Suprapubic skin (tissue), 4 donors: ENCODE results near the gene GRID2IP. TPM values are rescaled to one million over a fixed set of nuclear protein-coding genes. Genes with fewer than 3 reads are reported as not detected.

Source experiments
- DNase-seq, 2 donors: peaks; one replicate each; pipeline ENCODE4 v3.0.0-alpha.2; 2019; ENCODE audit warnings: low spot score in 2 of 2
- H3K27ac ChIP-seq: fragments of 200-600 bp; sonication (generic); one replicate; pipeline ENCODE4 v1.5.1; 2019
- H3K27me3 ChIP-seq: fragments of 200-600 bp; sonication (generic); one replicate; pipeline ENCODE4 v1.5.1; 2019
- H3K36me3 ChIP-seq: fragments of 200-600 bp; sonication (generic); one replicate; pipeline ENCODE4 v1.5.1; 2019
- H3K4me1 ChIP-seq: fragments of 200-600 bp; sonication (generic); one replicate; pipeline ENCODE4 v1.5.1; 2019
- H3K4me3 ChIP-seq: fragments of 200-600 bp; sonication (generic); one replicate; pipeline ENCODE4 v1.5.1; 2019; ENCODE audit warnings: mild to moderate bottlenecking
- H3K9me3 ChIP-seq: fragments of 200-600 bp; sonication (generic); one replicate; pipeline ENCODE4 v1.5.1; 2019
- EP300 ChIP-seq: sonication (generic); formaldehyde crosslinking; IDR thresholded peaks from one replicate; pipeline ENCODE4 v1.6.1; 2017; ENCODE audit warnings: antibody characterized with exemption
- POLR2A ChIP-seq, 2 donors: fragments of 450-650 bp; IDR thresholded peaks; one replicate each; pipeline ENCODE4 v1.6.1; 2017; ENCODE audit warnings: antibody characterized with exemption in 2 of 2, mild to moderate bottlenecking in 2 of 2, moderate library complexity in 2 of 2
- POLR2AphosphoS5 ChIP-seq, 3 donors: sonication (generic); formaldehyde crosslinking; IDR thresholded peaks; one replicate each; pipeline ENCODE4 v1.6.1; 2017; ENCODE audit warnings: antibody characterized with exemption in 3 of 3
- WGBS: methylation state at CpG from one replicate; pipeline ENCODE4 v1.1.5; 2018; 5-methylcytosine and 5-hydroxymethylcytosine counted together
- total RNA-seq, 4 donors: library from RNA; depleted of rRNA; stranded (reverse); fragments of >200 nt; gene quantifications; one replicate each; pipeline ENCODE4 v1.1.0, GENCODE V29; 2016
- TF ChIP-seq, protein P1 (sequence below), 2 donors: fragments of 200-600 bp in 1 of 2; fragments of 450-650 bp in 1 of 2; sonication (generic) in 1 of 2; IDR thresholded peaks; one replicate each; pipeline ENCODE4 v1.5.1; 2016 to 2019; ENCODE audit warnings: antibody characterized with exemption in 2 of 2, mild to moderate bottlenecking in 1 of 2, moderate library complexity in 1 of 2

Gene GRID2IP
- total RNA-seq, 4 donors from 2014 or later, result 0.16 to 1.0 (median 0.62) TPM

DNA sequence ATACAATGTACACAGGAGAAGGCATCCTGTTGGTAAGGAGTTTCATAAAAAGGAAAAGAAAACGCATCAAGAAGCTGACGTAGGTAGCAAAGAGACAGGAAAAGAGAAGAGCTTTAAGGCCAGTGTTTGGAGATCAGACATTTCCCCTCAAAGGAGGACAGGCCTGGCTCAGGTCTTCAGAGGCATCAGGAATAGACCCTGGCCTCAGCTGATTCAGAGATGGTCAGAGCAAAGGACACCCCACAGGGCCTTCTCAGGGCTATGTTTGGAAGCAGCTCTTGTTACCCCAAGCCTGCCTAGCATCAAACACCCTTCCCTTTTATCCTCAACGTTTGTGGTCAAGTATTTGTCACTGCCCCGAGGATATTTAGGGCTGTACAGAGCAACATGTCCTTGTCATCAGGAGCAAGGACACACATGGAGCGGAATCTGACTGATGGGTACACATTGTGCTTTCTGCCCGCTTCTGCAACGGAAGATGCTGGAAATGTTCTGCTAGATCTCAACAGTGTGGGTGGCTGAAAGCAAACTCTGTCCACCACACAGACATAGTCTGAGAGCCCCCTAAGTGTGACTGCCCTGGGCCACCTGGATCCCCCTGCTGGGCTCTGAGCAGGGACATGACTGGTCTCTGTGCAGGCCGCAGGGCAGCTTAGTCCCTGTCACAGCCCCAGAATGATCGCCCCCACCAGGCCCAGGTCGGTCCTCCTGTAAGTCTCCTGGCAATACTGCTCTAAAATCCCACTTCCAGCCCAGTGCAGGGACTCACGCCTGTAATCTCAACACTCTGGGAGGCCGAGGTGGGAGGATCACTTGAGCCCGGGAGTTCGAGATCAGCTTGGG, 25.0 kb upstream of the GRID2IP start:
- Histone ChIP-seq H3K4me3 (peak overlapping the region; percentile 73), H3K27me3 (no peaks in the 10 kb centered on the region), H3K36me3 (peaks cover 3% of the 10 kb centered on the region), H3K4me1 (peaks cover 8% of the 10 kb centered on the region), H3K9me3 (no peaks in the 10 kb centered on the region), H3K27ac (no peak overlapping the region)
- WGBS, result 84% methylated on average over 14 of the region's 14 CpGs
- TF ChIP-seq POLR2AphosphoS5 (IDR thresholded peaks at IDR 0.05), result no peak
- no peak for TF ChIP-seq POLR2A (IDR thresholded peaks at IDR 0.05)
- TF ChIP-seq, protein P1, sequence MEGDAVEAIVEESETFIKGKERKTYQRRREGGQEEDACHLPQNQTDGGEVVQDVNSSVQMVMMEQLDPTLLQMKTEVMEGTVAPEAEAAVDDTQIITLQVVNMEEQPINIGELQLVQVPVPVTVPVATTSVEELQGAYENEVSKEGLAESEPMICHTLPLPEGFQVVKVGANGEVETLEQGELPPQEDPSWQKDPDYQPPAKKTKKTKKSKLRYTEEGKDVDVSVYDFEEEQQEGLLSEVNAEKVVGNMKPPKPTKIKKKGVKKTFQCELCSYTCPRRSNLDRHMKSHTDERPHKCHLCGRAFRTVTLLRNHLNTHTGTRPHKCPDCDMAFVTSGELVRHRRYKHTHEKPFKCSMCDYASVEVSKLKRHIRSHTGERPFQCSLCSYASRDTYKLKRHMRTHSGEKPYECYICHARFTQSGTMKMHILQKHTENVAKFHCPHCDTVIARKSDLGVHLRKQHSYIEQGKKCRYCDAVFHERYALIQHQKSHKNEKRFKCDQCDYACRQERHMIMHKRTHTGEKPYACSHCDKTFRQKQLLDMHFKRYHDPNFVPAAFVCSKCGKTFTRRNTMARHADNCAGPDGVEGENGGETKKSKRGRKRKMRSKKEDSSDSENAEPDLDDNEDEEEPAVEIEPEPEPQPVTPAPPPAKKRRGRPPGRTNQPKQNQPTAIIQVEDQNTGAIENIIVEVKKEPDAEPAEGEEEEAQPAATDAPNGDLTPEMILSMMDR (IDR thresholded peaks at IDR 0.05), result no peak
- no peak for TF ChIP-seq EP300
- DNase-seq, result no peak

DNA sequence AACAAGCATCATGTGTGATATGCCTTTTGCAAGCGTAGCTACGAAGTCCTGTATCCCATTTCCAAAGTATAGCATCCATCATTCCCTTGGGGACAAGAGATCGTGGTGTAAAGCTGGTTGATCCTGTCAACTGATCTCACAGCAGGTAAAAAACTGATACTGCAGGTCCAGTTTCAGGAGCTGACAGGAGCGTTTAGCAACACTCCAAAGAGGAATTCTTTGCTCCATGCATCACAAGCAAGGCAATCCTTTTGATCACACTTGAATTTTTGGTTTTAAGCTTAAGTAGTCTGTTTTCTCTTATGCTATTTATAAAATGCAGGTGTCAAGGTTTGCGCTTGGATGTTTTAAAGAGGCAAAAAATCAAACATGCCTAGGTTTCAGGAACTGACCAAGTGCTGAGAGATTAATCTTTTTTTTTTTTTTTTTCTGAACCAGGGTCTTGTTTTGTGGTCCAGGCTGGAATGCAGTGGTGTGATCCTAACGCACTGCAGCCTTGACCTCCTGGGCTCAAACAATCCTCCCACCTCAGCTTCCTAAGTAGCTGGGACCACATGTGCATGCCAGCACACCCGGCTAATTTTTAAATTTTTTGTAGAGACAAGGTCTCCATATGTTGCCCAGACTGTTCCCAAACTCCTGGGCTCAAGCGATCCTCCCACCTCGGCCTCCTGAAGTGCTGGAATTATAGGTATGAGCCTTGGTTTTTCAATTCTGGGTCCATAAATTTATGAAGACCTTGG, 24.2 kb upstream of the GRID2IP start:
- H3K27ac ChIP-seq, result no peak overlapping the region

DNA sequence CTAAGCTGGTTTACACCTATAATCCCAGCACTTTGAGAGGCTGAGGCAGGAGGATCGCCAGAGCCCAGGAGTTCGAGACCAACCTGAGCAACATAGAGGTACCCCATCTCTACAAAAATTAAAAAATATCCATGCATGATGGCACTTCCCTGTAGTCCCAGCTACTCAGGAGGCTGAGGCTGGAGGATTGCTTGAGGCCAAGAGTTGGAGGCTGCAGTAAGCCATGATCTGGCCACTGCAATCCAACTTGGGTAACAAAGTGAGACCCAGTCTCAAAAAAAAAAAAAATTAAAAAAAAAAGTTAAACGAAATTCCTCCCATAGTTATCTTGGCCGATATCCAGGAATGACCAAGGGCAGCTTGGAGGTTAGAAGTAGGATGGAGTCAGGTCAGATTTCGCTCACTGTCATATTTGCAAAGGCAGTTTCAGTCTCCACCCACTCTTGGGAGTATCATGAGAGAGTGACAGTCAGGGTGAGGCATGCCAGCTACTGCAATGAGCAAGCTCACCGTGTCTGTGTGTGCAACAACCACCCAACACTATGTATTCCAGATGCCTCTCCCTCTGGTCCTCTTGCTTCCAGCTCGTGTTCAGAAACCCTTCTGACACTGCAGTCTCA, 20.0 kb upstream of the GRID2IP start:
- WGBS, result 53% methylated on average over 7 of the region's 7 CpGs
- no peak for DNase-seq

More for the DNA sequence above, 24.2 kb upstream of the GRID2IP start:
- Histone ChIP-seq H3K4me1 (peaks cover 8% of the 10 kb centered on the region), H3K9me3 (no peaks in the 10 kb centered on the region), H3K36me3 (no peaks in the 10 kb centered on the region), H3K4me3 (no peak overlapping the region), H3K27me3 (no peaks in the 10 kb centered on the region)
- DNase-seq, result no peak
- TF ChIP-seq POLR2AphosphoS5 (IDR thresholded peaks at IDR 0.05) (no peak), EP300 (no peak), POLR2A (IDR thresholded peaks at IDR 0.05) (no peak)
- TF ChIP-seq, protein P1 (IDR thresholded peaks at IDR 0.05), result no peak
- WGBS, result 58% methylated on average over 9 of the region's 9 CpGs

DNA sequence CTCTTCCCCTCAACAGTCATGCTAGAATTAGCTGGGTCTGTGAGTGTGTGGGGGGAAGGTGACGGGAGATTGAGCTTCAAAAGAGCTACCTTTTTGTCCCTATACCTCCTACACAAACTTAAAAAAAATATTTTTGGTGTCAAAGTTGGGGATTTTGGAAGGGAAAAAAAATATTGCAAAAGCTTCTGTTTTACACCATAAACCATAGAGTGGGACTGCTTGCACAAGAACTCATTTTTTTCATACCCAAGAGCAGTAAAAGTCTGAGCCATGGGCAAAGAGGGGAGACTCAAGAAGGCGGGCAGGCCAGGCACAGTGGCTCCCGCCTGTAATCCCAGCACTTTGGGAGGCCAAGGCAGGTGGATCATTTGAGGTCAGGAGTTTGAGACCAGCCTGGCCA, 16.6 kb upstream of the GRID2IP start:
- DNase-seq, result no peak
- no peaks in the 10 kb centered on the region for H3K27me3 ChIP-seq
- H3K4me1 ChIP-seq, result no peaks in the 10 kb centered on the region
- H3K36me3 ChIP-seq, result no peaks in the 10 kb centered on the region
- H3K27ac ChIP-seq, result no peak overlapping the region
- H3K4me3 ChIP-seq, result no peak overlapping the region
- no peaks in the 10 kb centered on the region for H3K9me3 ChIP-seq
- 71% methylated on average over 3 of the region's 3 CpGs for WGBS
- TF ChIP-seq POLR2A (IDR thresholded peaks at IDR 0.05) (no peak), POLR2AphosphoS5 (IDR thresholded peaks at IDR 0.05) (no peak)
- TF ChIP-seq, protein P1 (IDR thresholded peaks at IDR 0.05), result no peak

More for the DNA sequence above, 20.0 kb upstream of the GRID2IP start:
- no peak overlapping the region for H3K27ac ChIP-seq
- no peaks in the 10 kb centered on the region for H3K36me3 ChIP-seq
- no peaks in the 10 kb centered on the region for H3K4me1 ChIP-seq
- H3K27me3 ChIP-seq, result no peaks in the 10 kb centered on the region
- H3K4me3 ChIP-seq, result no peak overlapping the region
- H3K9me3 ChIP-seq, result no peaks in the 10 kb centered on the region
- no peak for TF ChIP-seq POLR2AphosphoS5 (IDR thresholded peaks at IDR 0.05)
- TF ChIP-seq EP300, result no peak
- TF ChIP-seq, protein P1 (IDR thresholded peaks at IDR 0.05), result no peak

DNA sequence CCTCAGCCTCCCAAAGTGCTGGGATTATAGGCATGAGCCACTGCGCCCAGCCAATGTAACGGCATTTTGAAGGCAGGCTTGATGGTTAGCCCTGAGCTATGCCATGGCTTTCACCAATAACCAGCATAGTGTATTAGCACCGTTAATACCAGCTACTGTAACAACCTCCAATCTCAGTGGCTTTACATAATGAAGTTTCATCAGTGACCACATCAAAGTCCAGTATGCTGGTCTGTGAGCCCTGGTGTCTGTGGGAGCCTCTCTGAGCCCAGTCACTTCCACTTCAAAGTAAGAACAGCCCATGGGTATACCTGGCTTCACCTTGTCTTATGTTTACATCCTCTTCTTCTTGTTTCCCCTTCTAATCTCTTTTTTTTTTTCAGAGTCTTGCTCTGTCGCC, 14.4 kb upstream of the GRID2IP start:
- Histone ChIP-seq H3K36me3 (no peaks in the 10 kb centered on the region), H3K4me3 (no peak overlapping the region), H3K4me1 (no peaks in the 10 kb centered on the region), H3K27ac (no peak overlapping the region), H3K9me3 (no peaks in the 10 kb centered on the region), H3K27me3 (no peaks in the 10 kb centered on the region)
- TF ChIP-seq EP300 (no peak), POLR2A (IDR thresholded peaks at IDR 0.05) (no peak)
- WGBS, result 90% methylated on average over 4 of the region's 4 CpGs
- DNase-seq, result no peak
